Liver (tissue), 9 donors: ENCODE measurements around the gene GADD45GIP1. TPM values are rescaled to one million over a fixed set of nuclear protein-coding genes. Genes with fewer than 3 reads are reported as not detected.
"Not testable (repeated sequence)": the region's sequence is repeated elsewhere in the genome, so short reads cannot be mapped to it uniquely, and the experiment has no call there.

Source experiments
- DNase-seq: peaks from one replicate; pipeline ENCODE4 v3.0.0-alpha.2; 2017; ENCODE audit warnings: low spot score
- H3K27ac ChIP-seq, 2 donors: one replicate each; pipeline ENCODE4 v1.7.0; 2013; ENCODE audit warnings: inconsistent platforms in 2 of 2, low read length in 2 of 2, control low read depth in 1 of 2, low read depth in 1 of 2, mild to moderate bottlenecking in 1 of 2
- H3K27me3 ChIP-seq, 4 donors: one replicate each; pipeline versions ENCODE4 v1.6.1 to v1.7.0; 2013; ENCODE audit warnings: low read length in 3 of 4, inconsistent platforms in 1 of 4, mild to moderate bottlenecking in 1 of 4, moderate library complexity in 1 of 4; ENCODE audit not compliant: control insufficient read depth in 4 of 4, insufficient read depth in 4 of 4
- H3K36me3 ChIP-seq, 4 donors: one replicate each; pipeline versions ENCODE4 v1.6.1 to v1.7.0; 2013; ENCODE audit warnings: low read length in 3 of 4, mild to moderate bottlenecking in 3 of 4, low read depth in 1 of 4, moderate library complexity in 1 of 4; ENCODE audit not compliant: control insufficient read depth in 4 of 4, insufficient read depth in 3 of 4
- H3K4me1 ChIP-seq, 4 donors: one replicate each; pipeline versions ENCODE4 v1.6.1 to v1.7.0; 2013; ENCODE audit warnings: low read length in 3 of 4, mild to moderate bottlenecking in 3 of 4, moderate library complexity in 1 of 4; ENCODE audit not compliant: control insufficient read depth in 4 of 4, insufficient read depth in 4 of 4
- H3K4me3 ChIP-seq, 3 donors: one replicate each; pipeline versions ENCODE4 v1.6.1 to v1.7.0; 2013; ENCODE audit warnings: low read length in 3 of 3, control low read depth in 1 of 3, low read depth in 1 of 3, mild to moderate bottlenecking in 1 of 3
- H3K9ac ChIP-seq, 2 donors: one replicate each; pipeline ENCODE4 v1.7.0; 2013; ENCODE audit warnings: low read length in 2 of 2, mild to moderate bottlenecking in 2 of 2, moderate library complexity in 2 of 2, control low read depth in 1 of 2, low read depth in 1 of 2
- H3K9me3 ChIP-seq, 4 donors: one replicate each; pipeline versions ENCODE4 v1.6.1 to v1.7.0; 2013; ENCODE audit warnings: low read length in 3 of 4; ENCODE audit not compliant: control insufficient read depth in 4 of 4
- CTCF ChIP-seq: fragments of 150-350 bp; IDR thresholded peaks from 2 replicates; pipeline ENCODE4 v1.5.1; 2017; ENCODE audit warnings: improper control_type of control experiment, low read depth, low read length; ENCODE audit not compliant: missing input control
- EGR1 ChIP-seq, 2 donors: IDR thresholded peaks; 2 replicates each; pipeline ENCODE4 v1.6.1; 2016 to 2018; ENCODE audit warnings: antibody characterized with exemption in 2 of 2, low read depth in 2 of 2
- FOXA1 ChIP-seq: IDR thresholded peaks from 2 replicates; pipeline ENCODE4 v1.6.1; 2016; ENCODE audit warnings: antibody characterized with exemption
- HNF4A ChIP-seq, 2 donors: conservative IDR thresholded peaks; 2 replicates each; pipeline ENCODE4 v1.6.1; 2016; ENCODE audit warnings: antibody characterized with exemption in 2 of 2, mild to moderate bottlenecking in 2 of 2
- JUND ChIP-seq, 2 donors: IDR thresholded peaks; 2 replicates each; pipeline ENCODE4 v1.6.1; 2016; ENCODE audit warnings: antibody characterized with exemption in 2 of 2
- NR2F2 ChIP-seq: IDR thresholded peaks from 2 replicates; pipeline ENCODE4 v1.6.1; 2016; ENCODE audit warnings: antibody characterized with exemption
- RAD21 ChIP-seq, 2 donors: IDR thresholded peaks; 2 replicates each; pipeline ENCODE4 v1.6.1; 2016; ENCODE audit warnings: antibody characterized with exemption in 2 of 2, mild to moderate bottlenecking in 2 of 2
- REST ChIP-seq: IDR thresholded peaks from 2 replicates; pipeline ENCODE4 v1.6.1; 2016; ENCODE audit warnings: antibody characterized with exemption, mild to moderate bottlenecking
- RXRA ChIP-seq, 2 donors: IDR thresholded peaks; 2 replicates each; pipeline ENCODE4 v1.6.1; 2017 to 2018; ENCODE audit warnings: antibody characterized with exemption in 2 of 2, mild to moderate bottlenecking in 1 of 2
- SP1 ChIP-seq: IDR thresholded peaks from 2 replicates; pipeline ENCODE4 v1.6.1; 2018; ENCODE audit warnings: antibody characterized with exemption, mild to moderate bottlenecking
- TAF1 ChIP-seq: conservative IDR thresholded peaks from 2 replicates; pipeline ENCODE4 v1.6.1; 2016; ENCODE audit warnings: antibody characterized with exemption, mild to moderate bottlenecking
- YY1 ChIP-seq: IDR thresholded peaks from 2 replicates; pipeline ENCODE4 v1.6.1; 2016; ENCODE audit warnings: antibody characterized with exemption, mild to moderate bottlenecking
- ZBTB33 ChIP-seq: IDR thresholded peaks from 2 replicates; pipeline ENCODE4 v1.6.1; 2016; ENCODE audit warnings: antibody characterized with exemption
- WGBS: extraction: QIAGEN DNeasy Blood & Tissue Kit; methylation state at CpG from one replicate; pipeline ENCODE4 v1.1.7; 2013; 5-methylcytosine and 5-hydroxymethylcytosine counted together
- polyA plus RNA-seq, 2 donors: library from polyadenylated mRNA; stranded (reverse) in 1 of 2; unstranded in 1 of 2; fragments of 200-250 nt in 1 of 2; fragments of >200 nt in 1 of 2; fragmentation: Nextera tagmentation in 1 of 2; extraction: Ambion mirVana in 1 of 2; gene quantifications; one replicate each; pipeline versions ENCODE4 v1.2.1 to v1.2.3, GENCODE V29; 2013 to 2015
- total RNA-seq, 2 donors: library from RNA; depleted of rRNA; stranded (reverse); fragments of >200 nt; gene quantifications; one replicate each; pipeline ENCODE4 v1.2.3, GENCODE V29; 2014
- TF ChIP-seq, protein P1 (sequence below): IDR thresholded peaks from 2 replicates; pipeline ENCODE4 v1.6.1; 2016; ENCODE audit warnings: antibody characterized with exemption
- TF ChIP-seq, protein P2 (sequence below): IDR thresholded peaks from 2 replicates; pipeline ENCODE4 v1.6.1; 2016; ENCODE audit warnings: antibody characterized with exemption
- donor health status: healthy.
- donor health status: healthy.
- donor health status: healthy.
- donor health status: healthy.
- donor health status: healthy.

The GADD45GIP1 gene
- total and polyA plus RNA-seq, 4 donors, result 8.4 to 54.2 (median 22.9) TPM

DNA sequence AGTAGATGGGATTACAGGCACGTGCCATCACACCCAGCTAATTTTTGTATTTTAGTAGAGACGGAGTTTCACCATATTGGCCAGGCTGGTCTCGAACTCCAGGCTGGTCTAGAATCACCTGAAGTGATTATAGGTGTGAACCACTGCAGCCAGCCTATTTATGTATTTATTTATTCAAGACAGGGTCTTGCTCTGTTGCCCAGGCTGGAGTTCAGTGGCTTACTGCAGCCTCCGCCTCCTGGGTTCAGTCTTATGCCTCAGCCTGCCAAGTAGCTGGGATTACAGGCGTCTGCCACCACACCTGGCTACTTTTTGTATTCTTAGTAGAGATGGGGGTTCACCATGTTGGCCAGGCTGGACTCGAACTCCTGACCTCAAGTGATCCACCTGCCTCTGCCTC is 5.0 kb downstream of the GADD45GIP1 start:
- H3K9ac ChIP-seq, DNase-seq, H3K9me3 ChIP-seq, H3K27me3 ChIP-seq, H3K27ac ChIP-seq, H3K4me3 ChIP-seq: not testable (repeated sequence)
- Histone ChIP-seq H3K4me1 (peaks cover 5 to 24% (median 17%) of the 10 kb centered on the region in 4 donors), H3K36me3 (peaks cover 18 to 47% (median 27%) of the 10 kb centered on the region in 4 donors)
- WGBS, result 93% methylated on average over 6 of the region's 6 CpGs

DNA sequence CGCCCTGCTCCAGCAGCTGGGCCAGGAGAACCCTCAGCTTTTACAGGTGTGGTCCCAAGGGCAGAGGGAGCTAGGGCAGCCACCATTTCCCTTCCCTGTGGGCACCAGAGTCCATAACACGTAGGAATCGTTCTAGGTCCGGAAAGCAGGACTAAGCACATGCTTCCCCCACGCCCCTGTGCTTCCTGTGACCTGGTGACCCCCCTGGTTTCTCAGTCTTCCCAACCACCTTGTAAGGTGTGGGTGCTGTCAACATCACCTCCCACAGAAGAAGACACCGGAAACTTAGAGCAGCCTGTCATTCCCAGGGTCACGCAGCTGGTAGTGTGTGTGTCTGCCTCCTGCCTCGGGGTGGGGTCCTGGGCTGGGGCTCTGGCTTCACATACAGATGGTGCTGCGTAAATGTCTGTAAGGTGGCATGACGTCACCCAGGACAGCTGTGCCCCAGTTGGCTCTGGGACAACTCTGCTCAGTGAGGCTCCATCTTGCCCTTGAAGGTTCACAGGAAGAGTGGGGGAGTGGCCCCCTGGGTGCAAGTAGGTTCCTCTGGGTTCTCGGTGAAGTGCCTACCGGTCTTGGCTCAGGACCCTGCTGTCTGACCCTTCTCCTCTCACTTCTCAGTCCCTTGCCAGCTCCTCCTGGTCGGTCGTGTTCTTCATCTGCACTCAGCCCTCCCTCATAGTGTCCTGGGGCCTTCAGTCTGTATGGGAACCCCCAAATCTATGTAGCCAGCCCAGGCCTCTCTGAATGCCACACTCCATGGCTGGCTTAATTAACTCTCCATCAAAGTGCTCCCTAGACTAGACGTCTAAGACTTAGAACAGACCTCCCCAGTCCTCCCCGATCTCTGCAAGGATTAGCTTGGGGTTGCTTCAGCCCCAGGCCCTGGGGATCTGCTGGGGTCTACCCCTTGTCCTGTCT is 7.4 kb downstream of the GADD45GIP1 start:
- Histone ChIP-seq H3K9me3 (no peaks in the 10 kb centered on the region), H3K27ac (no peak overlapping the region), H3K9ac (no peak overlapping the region), H3K36me3 (peaks cover 18 to 50% (median 30%) of the 10 kb centered on the region in 4 donors), H3K4me3 (no peak overlapping the region), H3K4me1 (peaks cover 2 to 21% (median 16%) of the 10 kb centered on the region in 4 donors), H3K27me3 (no peaks in the 10 kb centered on the region)
- 89% methylated on average over 16 of the region's 16 CpGs for WGBS
- TF ChIP-seq RAD21 (IDR thresholded peaks at IDR 0.05) (no peak), NR2F2 (no peak), CTCF (no peak), SP1 (no peak), HNF4A (conservative IDR thresholded peaks at IDR 0.05) (no peak), REST (no peak), JUND (IDR thresholded peaks at IDR 0.05) (no peak), TAF1 (no peak), RXRA (IDR thresholded peaks at IDR 0.05) (no peak), EGR1 (IDR thresholded peaks at IDR 0.05; ENCODE audit: low read depth in 2 of 2) (no peak), YY1 (no peak), FOXA1 (no peak), ZBTB33 (no peak)
- TF ChIP-seq, protein P1, sequence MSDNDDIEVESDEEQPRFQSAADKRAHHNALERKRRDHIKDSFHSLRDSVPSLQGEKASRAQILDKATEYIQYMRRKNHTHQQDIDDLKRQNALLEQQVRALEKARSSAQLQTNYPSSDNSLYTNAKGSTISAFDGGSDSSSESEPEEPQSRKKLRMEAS, result no peak
- TF ChIP-seq, protein P2, sequence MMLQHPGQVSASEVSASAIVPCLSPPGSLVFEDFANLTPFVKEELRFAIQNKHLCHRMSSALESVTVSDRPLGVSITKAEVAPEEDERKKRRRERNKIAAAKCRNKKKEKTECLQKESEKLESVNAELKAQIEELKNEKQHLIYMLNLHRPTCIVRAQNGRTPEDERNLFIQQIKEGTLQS, result no peak
- DNase-seq, result no peak
